ENCODE results near the gene NOLC1. TPM values are rescaled to one million over a fixed set of nuclear protein-coding genes. Genes with fewer than 3 reads are reported as not detected.

Gene NOLC1
- total and polyA plus RNA-seq, 2 of the 13 experiments (the other 11 are each of a cell fraction or from before 2014, with no cell fraction given), result 50.6 to 81.0 TPM

- TF ChIP-seq SAP130 (CRISPR knock-in tag; IDR thresholded peaks at IDR 0.05; ENCODE audit: low read depth) (peak; percentile 76), SALL2 (CRISPR knock-in tag; IDR thresholded peaks at IDR 0.05) (no peak), ZSCAN21 (CRISPR knock-in tag; IDR thresholded peaks at IDR 0.05; ENCODE audit: borderline replicate concordance) (no peak), HDAC1 (CRISPR knock-in tag; IDR thresholded peaks at IDR 0.05) (peak; percentile 75), ZNF24 (IDR thresholded peaks at IDR 0.05) (no peak), SYNCRIP (IDR thresholded peaks at IDR 0.05; ENCODE audit: insufficient read depth, low read depth, low read length) (no peak), ZBTB3 (CRISPR knock-in tag; IDR thresholded peaks at IDR 0.05; ENCODE audit: borderline replicate concordance, low read depth) (no peak), ZSCAN12 (CRISPR knock-in tag; IDR thresholded peaks at IDR 0.05) (no peak), ZNF724P (CRISPR knock-in tag; IDR thresholded peaks at IDR 0.05; ENCODE audit: borderline replicate concordance) (no peak), ZBTB1 (CRISPR knock-in tag; IDR thresholded peaks at IDR 0.05; ENCODE audit: borderline replicate concordance) (no peak), ARNTL (CRISPR knock-in tag; IDR thresholded peaks at IDR 0.05) (peak; percentile 8; the same call in 1 of the 2 replicates), ZNF224 (CRISPR knock-in tag; IDR thresholded peaks at IDR 0.05) (0 out of 2 replicates have a peak, but pooled peaks have one; percentile 24), RBM22 (optimal IDR thresholded peaks at IDR 0.05; ENCODE audit: low read length) (no peak), ZNF292 (CRISPR knock-in tag; IDR thresholded peaks at IDR 0.05; ENCODE audit: borderline replicate concordance, low read depth) (no peak), LBX2 (CRISPR knock-in tag; IDR thresholded peaks at IDR 0.05; ENCODE audit: borderline replicate concordance) (no peak), NFAT5 (CRISPR knock-in tag; IDR thresholded peaks at IDR 0.05) (no peak), RARG (CRISPR knock-in tag; IDR thresholded peaks at IDR 0.05; ENCODE audit: low read depth) (0 out of 2 replicates have a peak, but pooled peaks have one; percentile 9), ZC3H4 (CRISPR knock-in tag; IDR thresholded peaks at IDR 0.05; ENCODE audit: borderline replicate concordance) (no peak), GATAD1 (CRISPR knock-in tag; IDR thresholded peaks at IDR 0.05) (no peak), ETV5 (CRISPR knock-in tag; IDR thresholded peaks at IDR 0.05; ENCODE audit: borderline replicate concordance) (no peak), HNRNPLL (IDR thresholded peaks at IDR 0.05; ENCODE audit: low read depth, low read length, poor library complexity, severe bottlenecking) (peak; percentile 42)
- TF ChIP-seq, protein P1, sequence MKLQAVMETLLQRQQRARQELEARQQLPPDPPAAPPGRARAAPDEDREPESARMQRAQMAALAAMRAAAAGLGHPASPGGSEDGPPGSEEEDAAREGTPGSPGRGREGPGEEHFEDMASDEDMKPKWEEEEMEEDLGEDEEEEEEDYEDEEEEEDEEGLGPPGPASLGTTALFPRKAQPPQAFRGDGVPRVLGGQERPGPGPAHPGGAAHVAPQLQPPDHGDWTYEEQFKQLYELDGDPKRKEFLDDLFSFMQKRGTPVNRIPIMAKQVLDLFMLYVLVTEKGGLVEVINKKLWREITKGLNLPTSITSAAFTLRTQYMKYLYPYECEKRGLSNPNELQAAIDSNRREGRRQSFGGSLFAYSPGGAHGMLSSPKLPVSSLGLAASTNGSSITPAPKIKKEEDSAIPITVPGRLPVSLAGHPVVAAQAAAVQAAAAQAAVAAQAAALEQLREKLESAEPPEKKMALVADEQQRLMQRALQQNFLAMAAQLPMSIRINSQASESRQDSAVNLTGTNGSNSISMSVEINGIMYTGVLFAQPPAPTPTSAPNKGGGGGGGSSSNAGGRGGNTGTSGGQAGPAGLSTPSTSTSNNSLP (IDR thresholded peaks at IDR 0.05; ENCODE audit: low read depth, low read length), result no peak
- TF ChIP-seq, protein P2, sequence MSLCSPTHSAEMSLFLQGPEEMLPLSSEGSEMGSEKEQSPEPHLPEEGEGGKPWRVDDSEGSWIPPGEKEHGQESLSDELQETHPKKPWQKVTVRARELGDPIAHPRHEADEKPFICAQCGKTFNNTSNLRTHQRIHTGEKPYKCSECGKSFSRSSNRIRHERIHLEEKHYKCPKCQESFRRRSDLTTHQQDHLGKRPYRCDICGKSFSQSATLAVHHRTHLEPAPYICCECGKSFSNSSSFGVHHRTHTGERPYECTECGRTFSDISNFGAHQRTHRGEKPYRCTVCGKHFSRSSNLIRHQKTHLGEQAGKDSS (CRISPR knock-in tag; IDR thresholded peaks at IDR 0.05; ENCODE audit: borderline replicate concordance, low read depth), result no peak
Observed at GRCh38 chr10:102152545-102152890, 329 bp downstream of the NOLC1 start (continued).

Measured in HepG2 (cell line).